CD8-positive, alpha-beta memory T cell (primary cell): ENCODE results near the gene TOM1L2. TPM values are rescaled to one million over a fixed set of nuclear protein-coding genes. Genes with fewer than 3 reads are reported as not detected.
"Not testable (repeated sequence)": the region's sequence is repeated elsewhere in the genome, so short reads cannot be mapped to it uniquely, and the experiment has no call there.

Source experiments
- CTCF ChIA-PET: fragments of 350-600 bp; sonication (Branson Sonifier 250); formaldehyde crosslinking; loops from one replicate; lab custom pipeline; 2021; ENCODE audit warnings: antibody characterized with exemption; lab: Charles Lee
- POLR2A ChIA-PET: fragments of 350-600 bp; sonication (Branson Sonifier 250); formaldehyde crosslinking; loops from one replicate; lab custom pipeline; 2021; ENCODE audit warnings: antibody characterized with exemption; lab: Charles Lee
- DNase-seq, 5 donors: peaks; one replicate each; pipeline versions ENCODE4 v3.0.0 to v3.0.0-alpha.2; 2020 to 2022; ENCODE audit warnings: mixed read lengths in 1 of 5
- H3K27ac ChIP-seq: one replicate; pipeline ENCODE4 v1.7.0; 2013; ENCODE audit warnings: low read depth, mild to moderate bottlenecking, low read length, moderate library complexity
- H3K27me3 ChIP-seq: 2 replicates; pipeline ENCODE4 v1.7.0; 2013; ENCODE audit warnings: low read length, mild to moderate bottlenecking; ENCODE audit not compliant: insufficient read depth, poor library complexity, severe bottlenecking
- H3K36me3 ChIP-seq: 2 replicates; pipeline ENCODE4 v1.7.0; 2013; ENCODE audit warnings: mild to moderate bottlenecking, low read length, moderate library complexity; ENCODE audit not compliant: insufficient read depth
- H3K4me1 ChIP-seq: 2 replicates; pipeline ENCODE4 v1.7.0; 2013; ENCODE audit warnings: mild to moderate bottlenecking, low read length, moderate library complexity; ENCODE audit not compliant: insufficient read depth
- H3K4me3 ChIP-seq: 2 replicates; pipeline ENCODE4 v1.7.0; 2013; ENCODE audit warnings: mild to moderate bottlenecking, low read length
- H3K9me3 ChIP-seq: 2 replicates; pipeline ENCODE4 v1.7.0; 2013; ENCODE audit warnings: mild to moderate bottlenecking, low read length
- H3K27ac Mint-ChIP-seq, 8 donors: one replicate each; pipeline ENCODE4 v1.8.0; 2020 to 2021; ENCODE audit warnings: mixed read lengths in 8 of 8, mild to moderate bottlenecking in 6 of 8, inconsistent platforms in 3 of 8, moderate library complexity in 3 of 8
- H3K27me3 Mint-ChIP-seq, 2 donors: one replicate each; pipeline ENCODE4 v1.8.0; 2020 to 2021; ENCODE audit warnings: mixed read lengths in 2 of 2, mild to moderate bottlenecking in 1 of 2, moderate library complexity in 1 of 2
- H3K36me3 Mint-ChIP-seq, 3 donors: one replicate each; pipeline ENCODE4 v1.8.0; 2020 to 2021; ENCODE audit warnings: mixed read lengths in 3 of 3, inconsistent platforms in 1 of 3, mild to moderate bottlenecking in 1 of 3
- H3K4me1 Mint-ChIP-seq, 3 donors: one replicate each; pipeline ENCODE4 v1.8.0; 2020 to 2021; ENCODE audit warnings: mixed read lengths in 3 of 3, inconsistent platforms in 1 of 3, mild to moderate bottlenecking in 1 of 3
- H3K4me3 Mint-ChIP-seq, 7 donors: one replicate each; pipeline ENCODE4 v1.8.0; 2020 to 2021; ENCODE audit warnings: mixed read lengths in 7 of 7, mild to moderate bottlenecking in 6 of 7, moderate library complexity in 4 of 7, inconsistent platforms in 2 of 7
- H3K9me3 Mint-ChIP-seq, 5 donors: one replicate each; pipeline ENCODE4 v1.8.0; 2020 to 2022; ENCODE audit warnings: mixed read lengths in 5 of 5, mild to moderate bottlenecking in 3 of 5, moderate library complexity in 2 of 5, inconsistent platforms in 1 of 5
- polyA plus RNA-seq: library from polyadenylated mRNA; unstranded; fragments of 300-500 nt; fragmentation: Illumina TruSeq; gene quantifications from one replicate; pipeline ENCODE4 v1.2.3, GENCODE V29; 2021
- total RNA-seq, 2 experiments: library from RNA; stranded (reverse); gene quantifications; one replicate each; pipeline ENCODE4 v1.2.3, GENCODE V29; 2021

TOM1L2 gene
- total and polyA plus RNA-seq, 3 experiments from 2014 or later: 6.5 to 11.3 (median 10.0) TPM

- ChIA-PET CTCF (interaction anchor here (0.7 to 6.2 kb wide), 20 partner anchors 9 to 224 kb away, joined by 3 to 116 read pairs (median 4); no protein-coding TSS in a partner anchor), POLR2A (interaction anchor here (1.7 kb wide), 1 partner anchor 24 kb away, joined by 4 read pairs; no protein-coding TSS in a partner anchor)
- H3K36me3 Mint-ChIP-seq: peaks cover 0 to 42% (median 0%) of the 10 kb centered on the region in 3 donors
- Histone ChIP-seq H3K27ac (no peak overlapping the region), H3K4me1 (peaks cover 7% of the 10 kb centered on the region), H3K4me3 (no peak overlapping the region), H3K36me3 (no peaks in the 10 kb centered on the region), H3K9me3 (no peaks in the 10 kb centered on the region), H3K27me3 (no peaks in the 10 kb centered on the region)
- peak overlapping the region in 5 of 8 donors; percentile 29 to 78 (median 50) for H3K27ac Mint-ChIP-seq
- H3K4me1 Mint-ChIP-seq: peaks cover 6 to 20% (median 12%) of the 10 kb centered on the region in 3 donors
- no peaks in the 10 kb centered on the region for H3K27me3 Mint-ChIP-seq
- H3K9me3 Mint-ChIP-seq: no peaks in the 10 kb centered on the region
- no peak overlapping the region for H3K4me3 Mint-ChIP-seq
- no peak for DNase-seq
Measured at GRCh38 chr17:17811381-17812210, 160.6 kb downstream of the TOM1L2 start.

GRCh38 chr17:17810895-17811248 is 161.3 kb downstream of the TOM1L2 start:
- Histone ChIP-seq H3K4me3 (no peak overlapping the region), H3K36me3 (no peaks in the 10 kb centered on the region), H3K4me1 (peaks cover 7% of the 10 kb centered on the region), H3K27ac (no peak overlapping the region), H3K9me3 (no peaks in the 10 kb centered on the region), H3K27me3 (no peaks in the 10 kb centered on the region)
- Mint-ChIP-seq H3K36me3 (peaks cover 0 to 40% (median 4%) of the 10 kb centered on the region in 3 donors), H3K27ac (peak overlapping the region in 1 of 8 donors; percentile 73), H3K27me3 (no peaks in the 10 kb centered on the region), H3K9me3 (no peaks in the 10 kb centered on the region), H3K4me1 (peaks cover 6 to 20% (median 15%) of the 10 kb centered on the region in 3 donors), H3K4me3 (no peak overlapping the region)
- DNase-seq: no peak
- ChIA-PET CTCF (interaction anchor here (1.0 to 6.2 kb wide), 8 partner anchors 8 to 131 kb away, joined by 3 to 116 read pairs (median 10); no protein-coding TSS in a partner anchor), POLR2A (no interaction called here)

GRCh38 chr17:17810084-17810894 is 161.9 kb downstream of the TOM1L2 start:
- Histone ChIP-seq H3K36me3 (no peaks in the 10 kb centered on the region), H3K27me3 (no peaks in the 10 kb centered on the region)
- POLR2A ChIA-PET: no interaction called here

GRCh38 chr17:17809531-17810083 is 162.6 kb downstream of the TOM1L2 start:
- H3K36me3 ChIP-seq: no peaks in the 10 kb centered on the region
- Mint-ChIP-seq H3K27me3 (no peaks in the 10 kb centered on the region), H3K4me3 (no peak overlapping the region), H3K36me3 (peaks cover 0 to 37% (median 4%) of the 10 kb centered on the region in 3 donors), H3K9me3 (no peaks in the 10 kb centered on the region), H3K27ac (no peak overlapping the region), H3K4me1 (peaks cover 6 to 20% (median 15%) of the 10 kb centered on the region in 3 donors)
- ChIA-PET POLR2A (no interaction called here), CTCF (interaction anchor here (0.7 to 6.2 kb wide), 3 partner anchors 49 to 229 kb away, joined by 3 to 116 read pairs (median 3); no protein-coding TSS in a partner anchor)
- peaks cover 7% of the 10 kb centered on the region for H3K4me1 ChIP-seq
- DNase-seq: no peak
- no peaks in the 10 kb centered on the region for H3K9me3 ChIP-seq
- no peak overlapping the region for H3K4me3 ChIP-seq
- H3K27ac ChIP-seq: no peak overlapping the region
- no peaks in the 10 kb centered on the region for H3K27me3 ChIP-seq

More at GRCh38 chr17:17810084-17810894, 161.9 kb downstream of the TOM1L2 start:
- peak overlapping the region in 1 of 8 donors; percentile 73 for H3K27ac Mint-ChIP-seq
- CTCF ChIA-PET: interaction anchor here (3.1 to 6.2 kb wide), 2 partner anchors 12 to 48 kb away, joined by 27 to 116 read pairs; no protein-coding TSS in a partner anchor
- peaks cover 7% of the 10 kb centered on the region for H3K4me1 ChIP-seq
- no peak overlapping the region for H3K27ac ChIP-seq
- peaks cover 6 to 20% (median 15%) of the 10 kb centered on the region in 3 donors for H3K4me1 Mint-ChIP-seq
- H3K9me3 ChIP-seq: no peaks in the 10 kb centered on the region
- no peaks in the 10 kb centered on the region for H3K9me3 Mint-ChIP-seq
- H3K36me3 Mint-ChIP-seq: peaks cover 0 to 40% (median 4%) of the 10 kb centered on the region in 3 donors
- no peak for DNase-seq
- no peak overlapping the region for H3K4me3 ChIP-seq
- H3K27me3 Mint-ChIP-seq: no peaks in the 10 kb centered on the region
- H3K4me3 Mint-ChIP-seq: no peak overlapping the region

GRCh38 chr17:17808706-17809432 is 163.3 kb downstream of the TOM1L2 start:
- Histone ChIP-seq H3K4me3 (no peak overlapping the region), H3K9me3 (no peaks in the 10 kb centered on the region), H3K36me3 (no peaks in the 10 kb centered on the region), H3K27me3 (no peaks in the 10 kb centered on the region), H3K27ac (no peak overlapping the region), H3K4me1 (peaks cover 7% of the 10 kb centered on the region)
- no peaks in the 10 kb centered on the region for H3K9me3 Mint-ChIP-seq
- no peaks in the 10 kb centered on the region for H3K27me3 Mint-ChIP-seq
- ChIA-PET CTCF (interaction anchor here (0.7 to 1.8 kb wide), 3 partner anchors 53 to 229 kb away, joined by 3 to 6 read pairs (median 3); no protein-coding TSS in a partner anchor), POLR2A (interaction anchor here (0.7 kb wide), 1 partner anchor 145 kb away, joined by 3 read pairs; no protein-coding TSS in a partner anchor)
- H3K36me3 Mint-ChIP-seq: peaks cover 0 to 39% (median 4%) of the 10 kb centered on the region in 3 donors
- peak overlapping the region in 1 of 7 donors; percentile 6 for H3K4me3 Mint-ChIP-seq
- peak overlapping the region in 4 of 8 donors; percentile 45 to 78 (median 60) for H3K27ac Mint-ChIP-seq
- no peak for DNase-seq
- H3K4me1 Mint-ChIP-seq: peaks cover 6 to 20% (median 17%) of the 10 kb centered on the region in 3 donors

GRCh38 chr17:17808200-17808599 is 164.0 kb downstream of the TOM1L2 start:
- Mint-ChIP-seq H3K27ac (peak overlapping the region in 2 of 8 donors; percentile 10 to 51), H3K4me1 (peaks cover 6 to 20% (median 17%) of the 10 kb centered on the region in 3 donors), H3K36me3 (peaks cover 0 to 40% (median 4%) of the 10 kb centered on the region in 3 donors)
- DNase-seq, H3K4me1 ChIP-seq, H3K36me3 ChIP-seq, H3K9me3 Mint-ChIP-seq, H3K27ac ChIP-seq, H3K9me3 ChIP-seq, H3K4me3 Mint-ChIP-seq, H3K4me3 ChIP-seq, H3K27me3 Mint-ChIP-seq, H3K27me3 ChIP-seq: not testable (repeated sequence)
- ChIA-PET POLR2A (interaction anchor here (0.7 kb wide), 1 partner anchor 144 kb away, joined by 3 read pairs; no protein-coding TSS in a partner anchor), CTCF (interaction anchor here (1.8 kb wide), 1 partner anchor 54 kb away, joined by 6 read pairs; no protein-coding TSS in a partner anchor)

- POLR2A ChIA-PET: no interaction called here
- Histone ChIP-seq H3K27ac (no peak overlapping the region), H3K9me3 (no peaks in the 10 kb centered on the region), H3K27me3 (no peaks in the 10 kb centered on the region), H3K4me3 (no peak overlapping the region), H3K36me3 (no peaks in the 10 kb centered on the region), H3K4me1 (peaks cover 7% of the 10 kb centered on the region)
- H3K27me3 Mint-ChIP-seq: no peaks in the 10 kb centered on the region
- peaks cover 0 to 36% (median 4%) of the 10 kb centered on the region in 3 donors for H3K36me3 Mint-ChIP-seq
- DNase-seq: no peak
- no peak overlapping the region for H3K4me3 Mint-ChIP-seq
- H3K4me1 Mint-ChIP-seq: peaks cover 6 to 20% (median 17%) of the 10 kb centered on the region in 3 donors
- no peaks in the 10 kb centered on the region for H3K9me3 Mint-ChIP-seq
- CTCF ChIA-PET: interaction anchor here (1.8 kb wide), 1 partner anchor 54 kb away, joined by 6 read pairs; no protein-coding TSS in a partner anchor
- peak overlapping the region in 3 of 8 donors; percentile 10 to 51 (median 50) for H3K27ac Mint-ChIP-seq
Measured at GRCh38 chr17:17807440-17807839, 164.8 kb downstream of the TOM1L2 start.
